ENCODE data around the gene PTGIR. TPM values are rescaled to one million over a fixed set of nuclear protein-coding genes. Genes with fewer than 3 reads are reported as not detected.
A peak's percentile ranks its signal among the peaks of the same experiment; 100 is the strongest.

The PTGIR gene
- total RNA-seq, 4 donors from 2014 or later: 0.55 to 2.4 (median 2.2) TPM; not detected in 1

GRCh38 chr19:46608581-46609345 lies 16.1 kb downstream of the PTGIR start:
- Histone ChIP-seq H3K4me3 (no peak overlapping the region), H3K27me3 (no peaks in the 10 kb centered on the region), H3K4me1 (peaks cover 6 to 32% (median 12%) of the 10 kb centered on the region in 4 donors), H3K27ac (no peak overlapping the region), H3K36me3 (peaks cover 0 to 40% (median 13%) of the 10 kb centered on the region in 4 donors), H3K9me3 (no peaks in the 10 kb centered on the region)
- in situ Hi-C loops (cut with MboI; ENCODE audit: low pct_ligation_motif_present in 1 of 4, low pct_unique_long_range_greater_than_20kb in 1 of 4, low sequenced_read_pairs in 3 of 4) (no loop called here), intact Hi-C loops (cut with DNase I; ENCODE audit: low total_unique reads) (no loop called here)
- peak; percentile 7 for DNase-seq
- 92 to 100% methylated on average over 7 to 27 of the region's 27 CpGs for WGBS, 2 donors (ENCODE audit: low coverage in 1 of 2)
- no peak for TF ChIP-seq CTCF (IDR thresholded peaks at IDR 0.05)
- TF ChIP-seq POLR2A (IDR thresholded peaks at IDR 0.05): no peak
- TF ChIP-seq EP300 (IDR thresholded peaks at IDR 0.05; ENCODE audit: low read depth): no peak
- no peak for TF ChIP-seq POLR2AphosphoS5 (IDR thresholded peaks at IDR 0.05)

- Histone ChIP-seq H3K4me1 (peaks cover 12 to 38% (median 17%) of the 10 kb centered on the region in 4 donors), H3K36me3 (peaks cover 0 to 40% (median 13%) of the 10 kb centered on the region in 4 donors), H3K9me3 (no peaks in the 10 kb centered on the region), H3K27me3 (no peaks in the 10 kb centered on the region), H3K27ac (no peak overlapping the region), H3K4me3 (no peak overlapping the region)
- TF ChIP-seq EP300 (IDR thresholded peaks at IDR 0.05; ENCODE audit: low read depth) (no peak), POLR2A (IDR thresholded peaks at IDR 0.05) (no peak), CTCF (IDR thresholded peaks at IDR 0.05) (no peak), POLR2AphosphoS5 (IDR thresholded peaks at IDR 0.05) (no peak)
- intact Hi-C loops (cut with DNase I; ENCODE audit: low total_unique reads) (no loop called here), in situ Hi-C loops (cut with MboI; ENCODE audit: low pct_ligation_motif_present in 1 of 4, low pct_unique_long_range_greater_than_20kb in 1 of 4, low sequenced_read_pairs in 3 of 4) (no loop called here)
- peak; percentile 5 for DNase-seq
- 99% methylated on average over 9 of the region's 9 CpGs; no CpG with 5 or more reads in 1 of the 2 donors for WGBS, 2 donors (ENCODE audit: low coverage in 1 of 2)
These were observed 16.7 kb downstream of the PTGIR start for GRCh38 chr19:46608178-46608577.

GRCh38 chr19:46607448-46607841 lies 17.4 kb downstream of the PTGIR start:
- peaks cover 19 to 45% (median 23%) of the 10 kb centered on the region in 4 donors for H3K4me1 ChIP-seq
- TF ChIP-seq POLR2AphosphoS5 (IDR thresholded peaks at IDR 0.05) (no peak), POLR2A (IDR thresholded peaks at IDR 0.05) (no peak), EP300 (IDR thresholded peaks at IDR 0.05; ENCODE audit: low read depth) (no peak), CTCF (IDR thresholded peaks at IDR 0.05) (no peak)
- intact Hi-C loops (cut with DNase I; ENCODE audit: low total_unique reads) (no loop called here), in situ Hi-C loops (cut with MboI; ENCODE audit: low pct_ligation_motif_present in 1 of 4, low pct_unique_long_range_greater_than_20kb in 1 of 4, low sequenced_read_pairs in 3 of 4) (no loop called here)
- peak; percentile 6 for DNase-seq
- no peak overlapping the region for H3K27ac ChIP-seq
- no peak overlapping the region for H3K4me3 ChIP-seq
- H3K36me3 ChIP-seq: peaks cover 0 to 40% (median 13%) of the 10 kb centered on the region in 4 donors
- H3K9me3 ChIP-seq: no peaks in the 10 kb centered on the region
- 94 to 100% methylated on average over 1 to 12 of the region's 12 CpGs for WGBS, 2 donors (ENCODE audit: low coverage in 1 of 2)
- no peaks in the 10 kb centered on the region for H3K27me3 ChIP-seq

DNA sequence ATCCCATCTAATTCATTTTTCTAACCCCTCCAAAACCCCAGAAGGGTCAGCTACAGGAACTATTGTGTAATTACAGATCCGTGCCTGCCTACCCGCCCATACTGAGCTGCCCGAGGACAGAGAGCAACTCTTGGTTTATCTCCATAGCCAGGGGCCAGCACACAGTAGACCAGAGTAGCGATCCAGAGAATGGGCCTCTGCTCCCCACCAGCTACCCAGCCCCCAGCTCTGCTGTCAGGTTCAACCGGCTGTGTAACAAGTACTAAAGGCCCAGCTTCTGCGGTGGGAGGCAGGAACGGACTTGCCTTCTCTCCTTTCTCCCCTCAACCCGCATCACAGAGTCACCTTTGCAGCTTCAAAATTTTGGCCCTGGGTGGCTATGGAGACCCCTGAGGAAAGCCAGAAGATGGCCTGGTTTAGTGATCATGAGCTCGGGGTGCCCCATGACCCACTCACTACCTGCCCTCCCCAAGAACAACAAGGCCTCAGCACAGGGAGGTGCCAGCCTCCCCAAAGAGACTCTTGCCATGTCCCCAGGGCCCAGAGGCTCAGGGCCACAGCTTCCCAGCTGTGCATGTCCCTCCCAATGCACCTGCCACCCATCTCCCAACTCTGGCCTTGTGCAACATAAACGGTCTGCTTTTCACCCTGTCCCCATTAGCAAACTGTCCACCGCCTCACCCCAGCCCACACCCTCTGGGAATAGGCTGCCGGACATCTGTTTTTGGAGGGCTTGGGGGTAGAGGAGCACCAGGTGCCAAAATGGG lies 18.0 kb downstream of the PTGIR start:
- in situ Hi-C loops (cut with MboI; ENCODE audit: low pct_ligation_motif_present in 1 of 4, low pct_unique_long_range_greater_than_20kb in 1 of 4, low sequenced_read_pairs in 3 of 4): no loop called here
- peak; percentile 4 for DNase-seq
- peaks cover 19 to 48% (median 27%) of the 10 kb centered on the region in 4 donors for H3K4me1 ChIP-seq
- no peak overlapping the region for H3K27ac ChIP-seq
- H3K9me3 ChIP-seq: no peaks in the 10 kb centered on the region
- 75 to 83% methylated on average over 2 to 12 of the region's 12 CpGs for WGBS, 2 donors (ENCODE audit: low coverage in 1 of 2)
- H3K27me3 ChIP-seq: no peaks in the 10 kb centered on the region
- H3K4me3 ChIP-seq: no peak overlapping the region
- H3K36me3 ChIP-seq: peaks cover 0 to 40% (median 13%) of the 10 kb centered on the region in 4 donors
- intact Hi-C loops (cut with DNase I; ENCODE audit: low total_unique reads): no loop called here
- no peak for TF ChIP-seq POLR2AphosphoS5 (IDR thresholded peaks at IDR 0.05)
- TF ChIP-seq EP300 (IDR thresholded peaks at IDR 0.05; ENCODE audit: low read depth): no peak
- TF ChIP-seq POLR2A (IDR thresholded peaks at IDR 0.05): no peak
- no peak for TF ChIP-seq CTCF (IDR thresholded peaks at IDR 0.05)

All from transverse colon (tissue), 4 donors.